Astrocyte (in vitro differentiated cells and primary cell): Measurements from ENCODE around the gene NBPF12. TPM values are rescaled to one million over a fixed set of nuclear protein-coding genes. Genes with fewer than 3 reads are reported as not detected.
"Not testable (repeated sequence)": the region's sequence is repeated elsewhere in the genome, so short reads cannot be mapped to it uniquely, and the experiment has no call there.

Experiments used
- DNase-seq: peaks from one replicate; pipeline ENCODE4 v3.0.0-alpha.2; 2010; ENCODE audit warnings: low read depth
- FAIRE-seq: peaks from 2 replicates; lab custom pipeline; 2011; peaks lifted over from hg19 to GRCh38; lab: Jason Lieb, UNC
- H2AFZ ChIP-seq: 2 replicates; pipeline ENCODE4 v1.6.0; 2012; ENCODE audit warnings: low read depth, low read length, inconsistent platforms
- H3K27ac ChIP-seq: 2 replicates; pipeline ENCODE4 v1.5.1; 2011; ENCODE audit warnings: low read depth, low read length, inconsistent platforms
- H3K27me3 ChIP-seq: 2 replicates; pipeline ENCODE4 v1.6.0; 2011; ENCODE audit warnings: low read length, inconsistent platforms; ENCODE audit not compliant: insufficient read depth
- H3K36me3 ChIP-seq: 2 replicates; pipeline ENCODE4 v1.5.1; 2011; ENCODE audit warnings: low read length, inconsistent platforms; ENCODE audit not compliant: insufficient read depth
- H3K4me1 ChIP-seq: 2 replicates; pipeline ENCODE4 v1.5.1; 2011; ENCODE audit warnings: low read length, inconsistent platforms; ENCODE audit not compliant: insufficient read depth
- H3K4me2 ChIP-seq: 2 replicates; pipeline ENCODE4 v1.6.0; 2012; ENCODE audit warnings: low read length, inconsistent platforms
- H3K4me3 ChIP-seq: 2 replicates; pipeline ENCODE4 v1.5.1; 2011; ENCODE audit warnings: low read depth, mild to moderate bottlenecking, low read length, inconsistent platforms; ENCODE audit not compliant: insufficient read depth
- H3K79me2 ChIP-seq: 2 replicates; pipeline ENCODE4 v1.6.0; 2012; ENCODE audit warnings: mild to moderate bottlenecking, low read length, inconsistent platforms; ENCODE audit not compliant: insufficient read depth
- H3K9ac ChIP-seq: 2 replicates; pipeline ENCODE4 v1.6.0; 2012; ENCODE audit warnings: mild to moderate bottlenecking, low read length, inconsistent platforms
- H3K9me3 ChIP-seq: 2 replicates; pipeline ENCODE4 v1.5.1; 2012; ENCODE audit warnings: low read depth, mild to moderate bottlenecking, low read length, inconsistent platforms; ENCODE audit not compliant: insufficient read depth
- H4K20me1 ChIP-seq: 2 replicates; pipeline ENCODE4 v1.6.0; 2012; ENCODE audit warnings: low read length, inconsistent platforms; ENCODE audit not compliant: insufficient read depth
- H3K27ac Mint-ChIP-seq: one replicate; pipeline ENCODE4 v1.8.0; 2021; ENCODE audit warnings: mild to moderate bottlenecking, mixed read lengths; ENCODE audit not compliant: unreplicated experiment
- H3K27me3 Mint-ChIP-seq: one replicate; pipeline ENCODE4 v1.8.0; 2021; ENCODE audit warnings: low read depth, mixed read lengths; ENCODE audit not compliant: unreplicated experiment
- H3K36me3 Mint-ChIP-seq: one replicate; pipeline ENCODE4 v1.8.0; 2021; ENCODE audit warnings: low read depth, mixed read lengths; ENCODE audit not compliant: unreplicated experiment
- H3K4me1 Mint-ChIP-seq: one replicate; pipeline ENCODE4 v1.8.0; 2021; ENCODE audit warnings: low read depth, mixed read lengths; ENCODE audit not compliant: unreplicated experiment
- H3K4me3 Mint-ChIP-seq: one replicate; pipeline ENCODE4 v1.8.0; 2021; ENCODE audit warnings: mild to moderate bottlenecking, moderate library complexity, mixed read lengths; ENCODE audit not compliant: unreplicated experiment
- H3K9me3 Mint-ChIP-seq: one replicate; pipeline ENCODE4 v1.8.0; 2021; ENCODE audit warnings: mild to moderate bottlenecking, mixed read lengths; ENCODE audit not compliant: unreplicated experiment
- total RNA-seq: library from RNA; stranded (reverse); gene quantifications from 2 replicates; pipeline ENCODE4 v1.2.1, GENCODE V29; 2021

NBPF12 gene
- total RNA-seq, 1 donor from 2014 or later, result 7.9 TPM

DNA sequence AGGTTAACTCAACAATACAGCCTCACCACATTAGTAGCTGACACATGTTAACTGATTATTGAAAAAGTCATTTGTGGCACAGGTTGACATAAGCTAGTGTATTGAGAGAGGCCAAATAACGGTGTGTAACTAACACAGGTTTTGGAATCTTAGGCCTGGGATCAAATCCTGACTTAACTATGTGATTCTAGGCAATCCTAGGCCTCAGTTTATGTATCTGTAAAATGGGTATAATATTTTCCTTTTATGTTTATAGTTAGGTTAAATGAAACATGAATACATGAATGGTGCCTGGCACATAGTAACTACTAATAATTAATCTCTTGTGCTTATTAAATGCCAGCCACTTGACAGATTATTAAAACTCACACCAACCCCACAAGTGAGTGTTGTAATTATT is 15.5 kb upstream of the NBPF12 start:
- DNase-seq, H3K4me2 ChIP-seq, H3K4me1 Mint-ChIP-seq, H3K9me3 ChIP-seq, FAIRE-seq, H3K27ac Mint-ChIP-seq, H3K4me3 ChIP-seq, H3K36me3 ChIP-seq, H3K79me2 ChIP-seq, H4K20me1 ChIP-seq, H3K4me1 ChIP-seq, H3K9ac ChIP-seq, H3K36me3 Mint-ChIP-seq, H3K27me3 Mint-ChIP-seq, H3K4me3 Mint-ChIP-seq, H3K9me3 Mint-ChIP-seq, H3K27me3 ChIP-seq, H3K27ac ChIP-seq, H2AFZ ChIP-seq: not testable (repeated sequence)

DNA sequence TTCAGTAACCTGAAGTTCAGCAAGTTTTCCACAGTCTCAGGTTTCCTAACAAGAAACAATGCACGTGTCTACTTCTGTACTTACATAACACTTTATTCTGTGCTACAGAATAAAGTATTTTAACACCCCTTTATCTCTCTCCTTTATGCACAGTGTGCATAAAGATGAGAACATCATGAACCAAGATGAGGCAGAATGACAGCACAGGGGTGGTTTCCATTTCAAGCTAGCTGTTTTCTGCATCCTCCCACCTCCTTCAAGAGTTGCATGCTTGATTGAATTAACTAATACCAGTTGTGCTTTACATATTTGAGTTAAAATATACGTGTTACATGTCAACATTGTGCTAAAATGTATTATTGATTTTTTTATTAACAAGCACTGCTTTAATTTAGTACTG is 14.0 kb upstream of the NBPF12 start:
- not testable (repeated sequence) for H3K4me1 Mint-ChIP-seq, H3K79me2 ChIP-seq, H3K27ac ChIP-seq, FAIRE-seq, H3K27ac Mint-ChIP-seq, H3K9me3 Mint-ChIP-seq, H3K27me3 ChIP-seq, H3K4me2 ChIP-seq, H3K36me3 ChIP-seq, H3K9me3 ChIP-seq, H4K20me1 ChIP-seq, H3K4me3 ChIP-seq, H3K36me3 Mint-ChIP-seq, H3K9ac ChIP-seq, DNase-seq, H2AFZ ChIP-seq, H3K4me1 ChIP-seq, H3K27me3 Mint-ChIP-seq, H3K4me3 Mint-ChIP-seq

DNA sequence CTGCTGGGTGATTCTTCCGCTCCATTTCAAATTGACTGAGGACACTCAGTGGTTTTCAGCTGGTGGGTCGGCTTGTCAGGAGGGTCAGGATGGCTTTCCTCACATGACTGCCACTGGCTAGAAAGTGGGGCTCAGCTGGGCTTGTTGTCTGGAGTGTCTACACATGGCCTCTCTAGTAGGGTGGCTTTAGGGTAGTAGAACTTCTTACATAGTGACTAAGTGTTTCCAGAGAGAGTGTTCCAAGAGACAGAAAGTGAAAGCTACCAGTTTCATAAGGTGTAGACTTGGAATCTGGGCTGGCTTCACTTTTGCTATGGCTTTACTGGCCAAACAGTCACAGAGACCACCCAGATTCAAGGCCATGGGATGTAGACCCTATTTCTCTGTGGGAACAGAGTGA is 11.7 kb upstream of the NBPF12 start:
- not testable (repeated sequence) for H3K9me3 Mint-ChIP-seq, H3K27me3 Mint-ChIP-seq, H3K4me1 Mint-ChIP-seq, H3K9me3 ChIP-seq, DNase-seq, H4K20me1 ChIP-seq, H3K27me3 ChIP-seq, H3K9ac ChIP-seq, H3K36me3 Mint-ChIP-seq, H3K36me3 ChIP-seq, H3K4me1 ChIP-seq, FAIRE-seq, H3K27ac Mint-ChIP-seq, H3K79me2 ChIP-seq, H3K4me3 ChIP-seq, H2AFZ ChIP-seq, H3K27ac ChIP-seq, H3K4me3 Mint-ChIP-seq, H3K4me2 ChIP-seq

DNA sequence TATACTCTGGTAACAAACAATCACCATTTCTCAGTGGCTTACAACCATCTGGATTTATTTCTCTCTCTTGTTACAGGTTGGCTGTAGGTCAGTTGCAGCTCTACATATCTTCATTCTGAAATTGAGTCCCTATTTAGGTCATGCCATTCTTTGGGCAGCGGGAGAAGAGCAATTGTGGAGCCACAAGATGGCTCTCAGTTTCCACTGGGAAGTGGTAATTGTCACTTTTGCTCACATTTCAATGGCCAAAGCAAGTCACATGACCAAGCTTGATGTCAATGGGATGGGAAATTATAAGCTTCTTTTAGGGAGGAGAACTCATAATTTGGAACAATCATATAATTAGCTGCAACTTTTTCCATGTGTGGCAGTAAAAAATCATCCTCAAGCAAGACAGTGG is 7.9 kb upstream of the NBPF12 start:
- not testable (repeated sequence) for H3K27ac Mint-ChIP-seq, H3K36me3 ChIP-seq, H2AFZ ChIP-seq, H3K79me2 ChIP-seq, FAIRE-seq, H3K9ac ChIP-seq, H3K4me2 ChIP-seq, H3K4me3 Mint-ChIP-seq, H3K4me1 ChIP-seq, H3K9me3 Mint-ChIP-seq, H3K4me3 ChIP-seq, H3K27ac ChIP-seq, DNase-seq, H3K4me1 Mint-ChIP-seq, H3K36me3 Mint-ChIP-seq, H3K9me3 ChIP-seq, H3K27me3 Mint-ChIP-seq, H3K27me3 ChIP-seq, H4K20me1 ChIP-seq

DNA sequence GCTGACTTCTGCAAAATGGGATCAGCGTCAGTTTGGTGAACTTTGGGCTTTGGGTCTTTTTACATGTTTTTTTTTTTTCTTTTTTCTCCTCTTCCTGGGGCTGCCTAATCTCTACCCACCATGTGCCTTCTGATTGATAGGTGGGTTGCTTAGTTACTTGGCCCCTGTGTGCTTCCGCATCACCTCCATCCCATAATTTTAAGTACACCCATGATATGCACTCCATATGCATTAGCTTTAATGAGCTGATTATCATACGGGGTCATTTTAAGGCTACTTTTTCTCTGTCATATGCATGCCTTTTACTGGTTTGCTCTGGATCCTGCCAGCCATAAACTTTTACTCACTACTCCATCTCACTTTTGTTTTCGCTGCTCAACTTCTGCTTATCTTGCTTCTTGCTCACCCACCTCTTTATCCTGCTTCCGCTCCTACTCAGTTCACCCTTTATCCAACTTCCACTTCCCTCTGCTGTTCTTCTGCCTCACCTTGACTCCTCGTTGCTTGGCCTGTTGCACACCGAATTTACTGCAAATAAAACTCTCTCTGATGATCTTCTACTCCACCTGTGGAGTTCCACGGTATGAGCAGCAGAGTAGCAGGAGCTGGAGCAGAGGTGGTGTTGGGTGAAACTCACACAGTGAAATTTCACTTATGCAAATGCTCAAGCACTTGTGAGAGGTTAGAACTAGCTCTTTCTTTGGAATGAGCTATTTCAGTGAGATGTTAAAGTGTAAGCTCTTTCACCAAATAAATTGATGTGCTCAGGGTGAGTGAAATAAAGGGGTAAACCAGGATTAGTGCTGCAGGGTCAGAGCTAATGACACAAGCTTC is 3.5 kb upstream of the NBPF12 start:
- not testable (repeated sequence) for H3K27me3 Mint-ChIP-seq, FAIRE-seq, H3K27ac ChIP-seq

DNA sequence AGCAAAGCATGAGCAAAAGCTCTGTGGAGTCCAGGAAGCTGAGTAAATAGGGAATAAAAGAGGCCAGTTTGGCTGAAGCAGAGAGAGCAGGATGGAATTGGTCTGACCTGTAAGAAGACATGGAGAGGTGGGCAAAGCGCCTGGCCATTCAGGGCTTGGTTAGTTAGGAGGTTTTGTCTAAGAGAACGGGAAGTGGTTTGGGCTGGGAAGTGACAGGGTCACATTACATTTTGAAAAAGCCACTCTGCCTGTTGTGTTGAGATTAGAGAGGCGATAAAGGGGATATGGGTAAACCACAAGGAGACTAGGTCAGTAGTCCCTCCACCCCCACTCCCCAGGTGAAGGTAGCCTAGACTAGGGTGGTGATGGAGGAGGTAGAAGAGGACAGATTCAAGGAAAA is 662 bp upstream of the NBPF12 start:
- H3K4me1 ChIP-seq, H3K4me3 ChIP-seq, H3K27me3 Mint-ChIP-seq, H3K79me2 ChIP-seq, FAIRE-seq, H3K4me1 Mint-ChIP-seq, H4K20me1 ChIP-seq, H3K4me3 Mint-ChIP-seq, H3K9ac ChIP-seq, H3K9me3 ChIP-seq, H3K36me3 Mint-ChIP-seq, DNase-seq, H2AFZ ChIP-seq, H3K27ac ChIP-seq, H3K4me2 ChIP-seq, H3K36me3 ChIP-seq, H3K27me3 ChIP-seq, H3K27ac Mint-ChIP-seq, H3K9me3 Mint-ChIP-seq: not testable (repeated sequence)

More for the DNA sequence above, 3.5 kb upstream of the NBPF12 start:
- DNase-seq, H3K36me3 ChIP-seq, H3K79me2 ChIP-seq, H2AFZ ChIP-seq, H3K4me1 ChIP-seq, H3K4me2 ChIP-seq, H3K4me1 Mint-ChIP-seq, H3K9me3 Mint-ChIP-seq, H3K36me3 Mint-ChIP-seq, H3K4me3 ChIP-seq, H3K27ac Mint-ChIP-seq, H3K27me3 ChIP-seq, H4K20me1 ChIP-seq, H3K9ac ChIP-seq, H3K4me3 Mint-ChIP-seq, H3K9me3 ChIP-seq: not testable (repeated sequence)
